Esophagus squamous epithelium (tissue), 4 donors: ENCODE measurements around the gene ITGA11.

Experiments
- POLR2A ChIP-seq, 4 donors: fragments of 450-650 bp; IDR thresholded peaks; one replicate each; pipeline ENCODE4 v1.6.1; 2017; ENCODE audit warnings: antibody characterized with exemption in 4 of 4, mild to moderate bottlenecking in 4 of 4, moderate library complexity in 3 of 4
- TF ChIP-seq, protein P1 (sequence below), 6 experiments: fragments of 450-650 bp in 4 of 6; fragments of 200-600 bp in 2 of 6; sonication (generic) in 2 of 6; IDR thresholded peaks; one replicate each; pipeline ENCODE4 v1.5.1; 2016 to 2019; ENCODE audit warnings: antibody characterized with exemption in 6 of 6, mild to moderate bottlenecking in 4 of 6, moderate library complexity in 4 of 6

DNA sequence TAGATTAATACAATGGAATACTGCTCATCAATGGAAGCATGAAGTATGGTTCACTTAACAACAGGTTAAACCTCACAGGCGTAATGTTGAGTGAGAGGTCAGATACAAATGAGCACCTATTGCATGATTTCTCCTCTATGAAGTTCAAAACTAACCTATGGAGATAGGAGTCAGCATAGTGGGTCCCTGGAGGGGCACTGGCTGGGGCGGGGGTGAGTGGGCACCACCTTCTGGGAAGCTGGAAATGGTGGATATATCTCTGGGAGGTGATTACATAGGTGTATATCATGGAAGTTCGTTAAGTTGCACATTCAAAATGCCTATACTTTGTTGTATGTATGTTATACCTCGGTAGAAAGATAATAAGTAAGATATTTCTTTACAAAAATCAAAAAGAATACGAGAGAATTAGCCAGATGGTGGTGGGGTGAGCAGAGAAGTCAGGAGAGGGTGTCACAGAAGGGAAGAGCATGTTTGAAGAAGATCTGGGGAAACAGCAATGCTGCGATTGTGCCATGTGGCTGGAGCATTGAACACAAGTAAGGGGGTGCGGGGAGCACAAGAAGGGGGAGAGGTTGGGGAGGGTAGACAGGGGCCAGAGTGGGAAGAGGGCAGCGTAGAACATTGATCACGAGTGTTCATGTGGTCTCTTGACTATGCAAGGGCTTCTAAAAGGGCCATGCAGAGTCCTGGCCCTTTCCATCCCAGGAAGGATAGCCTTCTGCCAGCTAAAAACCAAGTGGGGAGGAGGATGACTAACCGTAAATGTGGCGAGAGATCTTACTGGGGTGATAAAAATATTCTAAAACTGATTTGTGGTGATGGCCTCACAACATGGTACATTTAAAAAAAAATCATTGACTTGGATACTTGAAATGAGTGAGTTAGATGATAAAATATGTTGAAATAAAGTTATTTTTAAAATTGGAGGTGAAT lies 30.2 kb downstream of the ITGA11 start:
- TF ChIP-seq, protein P1, sequence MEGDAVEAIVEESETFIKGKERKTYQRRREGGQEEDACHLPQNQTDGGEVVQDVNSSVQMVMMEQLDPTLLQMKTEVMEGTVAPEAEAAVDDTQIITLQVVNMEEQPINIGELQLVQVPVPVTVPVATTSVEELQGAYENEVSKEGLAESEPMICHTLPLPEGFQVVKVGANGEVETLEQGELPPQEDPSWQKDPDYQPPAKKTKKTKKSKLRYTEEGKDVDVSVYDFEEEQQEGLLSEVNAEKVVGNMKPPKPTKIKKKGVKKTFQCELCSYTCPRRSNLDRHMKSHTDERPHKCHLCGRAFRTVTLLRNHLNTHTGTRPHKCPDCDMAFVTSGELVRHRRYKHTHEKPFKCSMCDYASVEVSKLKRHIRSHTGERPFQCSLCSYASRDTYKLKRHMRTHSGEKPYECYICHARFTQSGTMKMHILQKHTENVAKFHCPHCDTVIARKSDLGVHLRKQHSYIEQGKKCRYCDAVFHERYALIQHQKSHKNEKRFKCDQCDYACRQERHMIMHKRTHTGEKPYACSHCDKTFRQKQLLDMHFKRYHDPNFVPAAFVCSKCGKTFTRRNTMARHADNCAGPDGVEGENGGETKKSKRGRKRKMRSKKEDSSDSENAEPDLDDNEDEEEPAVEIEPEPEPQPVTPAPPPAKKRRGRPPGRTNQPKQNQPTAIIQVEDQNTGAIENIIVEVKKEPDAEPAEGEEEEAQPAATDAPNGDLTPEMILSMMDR (IDR thresholded peaks at IDR 0.05): no peak
- TF ChIP-seq POLR2A (IDR thresholded peaks at IDR 0.05): no peak
